GM18520 (cell line): Measurements from ENCODE around the gene TRIM24.
"Not testable (repeated sequence)": the region's sequence is repeated elsewhere in the genome, so short reads cannot be mapped to it uniquely, and the experiment has no call there.

Experiments
- ATAC-seq: cut with Tn5 transposase; IDR thresholded peaks from one replicate; pipeline ENCODE4 v1.9.1; 2021; ENCODE audit not compliant: unreplicated experiment

TRIM24 gene

GRCh38 chr7:138460176-138460648 lies at the start of gene TRIM24:
TSS of gene TRIM24 (plus strand) at chr7:138460259. CDS start at chr7:138460549, 290 bp downstream.
- ATAC-seq: peak; percentile 60

- ATAC-seq: not testable (repeated sequence)
Measured at GRCh38 chr7:138412077-138412476, 48.0 kb upstream of the TRIM24 start.

GRCh38 chr7:138412921-138413320 lies 47.1 kb upstream of the TRIM24 start:
- ATAC-seq: not testable (repeated sequence)

DNA sequence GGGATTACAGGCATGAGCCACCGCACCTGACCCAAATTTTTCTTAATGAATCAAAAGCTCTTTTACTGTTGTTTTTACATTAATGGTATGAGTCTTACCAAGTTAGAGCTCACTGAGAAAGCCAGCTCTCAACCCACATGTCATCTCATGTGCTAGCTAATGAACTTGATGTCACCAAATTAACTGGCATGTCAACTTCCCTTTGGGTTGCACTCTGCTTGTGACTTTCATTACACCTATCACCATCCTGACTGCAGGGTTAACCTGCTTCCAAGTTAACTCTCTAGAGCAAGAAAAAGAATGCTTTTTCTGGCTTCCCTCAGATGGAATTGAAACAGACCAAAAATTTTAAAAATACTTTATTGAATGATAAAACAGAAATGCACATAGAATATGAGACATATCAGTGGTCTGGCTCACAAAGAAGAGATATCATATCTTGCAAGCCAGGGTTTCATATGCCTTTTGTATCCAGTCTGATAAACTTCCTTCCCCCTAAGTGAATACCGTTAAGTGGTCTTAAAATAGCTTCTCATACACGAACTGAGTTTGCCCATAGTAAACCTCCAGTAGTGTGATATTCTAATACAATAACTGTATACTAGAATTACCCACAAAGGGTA lies 42.9 kb upstream of the TRIM24 start:
- no peak for ATAC-seq

GRCh38 chr7:138417764-138418163 lies 42.3 kb upstream of the TRIM24 start:
- no peak for ATAC-seq

GRCh38 chr7:138418403-138418802 lies 41.7 kb upstream of the TRIM24 start:
- not testable (repeated sequence) for ATAC-seq

DNA sequence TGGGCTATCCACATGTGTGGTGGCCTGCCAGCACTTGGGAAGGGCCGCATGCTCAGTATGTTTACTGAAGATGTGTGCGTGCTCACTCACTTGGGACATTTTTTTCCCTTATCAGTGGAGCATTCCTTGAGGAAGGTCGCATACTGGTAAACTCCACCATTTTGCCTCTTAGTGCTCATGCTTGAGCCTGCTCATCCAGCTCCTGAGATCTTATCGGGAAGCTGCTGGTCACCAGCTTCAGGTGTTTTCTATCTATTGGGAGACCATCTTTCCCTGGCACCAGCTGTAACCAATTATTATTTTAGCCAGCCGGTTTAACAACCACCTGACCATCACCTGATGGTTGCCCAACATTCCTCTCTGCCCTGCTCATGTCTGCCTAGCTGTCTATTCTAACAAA lies 35.0 kb upstream of the TRIM24 start:
- ATAC-seq: no peak

DNA sequence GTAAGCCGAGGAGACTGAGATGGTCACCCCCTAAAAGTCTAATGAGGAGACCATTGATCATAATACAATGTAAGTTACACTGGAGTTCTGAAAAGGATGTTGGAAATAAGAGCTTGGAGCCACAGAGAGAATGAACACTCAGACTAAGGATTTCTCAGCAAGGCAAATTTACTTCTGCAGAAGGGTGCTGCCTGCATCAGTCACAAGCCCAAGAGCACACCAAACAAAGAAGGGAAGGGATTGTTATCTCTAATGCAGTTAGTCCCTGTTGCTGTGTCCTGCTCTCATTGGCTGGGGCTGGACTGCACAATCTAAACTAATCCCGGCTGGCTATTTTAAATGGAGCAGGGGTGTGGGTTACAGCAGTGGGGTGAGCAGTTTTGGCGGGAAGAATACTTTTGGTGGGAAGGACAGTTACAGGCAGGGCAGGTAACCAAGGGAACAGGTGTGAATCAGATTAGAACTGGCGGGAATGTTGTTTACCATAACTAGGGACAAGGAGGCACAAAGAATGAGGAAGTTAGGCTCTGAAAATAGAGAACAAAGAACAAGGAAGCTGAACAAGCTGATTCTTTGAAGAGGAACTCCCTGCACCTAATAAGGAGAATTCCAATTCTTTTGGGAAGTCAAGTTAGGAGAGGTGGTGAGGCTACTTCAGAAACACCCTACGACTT lies 30.3 kb upstream of the TRIM24 start:
- no peak for ATAC-seq

- no peak for ATAC-seq
Measured at GRCh38 chr7:138431517-138431916, 28.5 kb upstream of the TRIM24 start.

GRCh38 chr7:138433583-138434443 lies 26.2 kb upstream of the TRIM24 start:
- no peak for ATAC-seq

GRCh38 chr7:138434597-138435019 lies 25.5 kb upstream of the TRIM24 start:
- ATAC-seq: no peak

- ATAC-seq: no peak
Measured at GRCh38 chr7:138435231-138435919, 24.7 kb upstream of the TRIM24 start.

DNA sequence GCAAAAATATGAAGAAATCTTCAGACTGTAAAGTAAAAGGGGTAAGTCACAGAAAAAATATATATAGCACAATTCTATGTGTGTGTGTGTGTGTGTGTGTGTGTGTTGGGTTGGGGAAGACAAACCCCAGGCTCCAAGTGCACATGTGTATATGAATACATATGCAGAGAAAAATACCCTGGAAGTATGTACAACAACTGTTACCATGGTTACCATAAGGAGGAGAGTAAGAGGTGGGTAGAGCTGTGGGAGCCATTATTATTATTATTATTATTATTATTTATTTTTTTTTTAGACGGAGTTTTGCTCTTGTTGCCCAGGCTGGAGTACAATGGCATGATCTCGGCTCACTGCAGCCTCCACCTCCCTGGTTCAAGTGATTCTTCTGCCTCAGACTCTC lies 23.7 kb upstream of the TRIM24 start:
- ATAC-seq: no peak

- no peak for ATAC-seq
Measured at GRCh38 chr7:138440460-138440859, 19.6 kb upstream of the TRIM24 start.

GRCh38 chr7:138442822-138443221 lies 17.2 kb upstream of the TRIM24 start:
- no peak for ATAC-seq

DNA sequence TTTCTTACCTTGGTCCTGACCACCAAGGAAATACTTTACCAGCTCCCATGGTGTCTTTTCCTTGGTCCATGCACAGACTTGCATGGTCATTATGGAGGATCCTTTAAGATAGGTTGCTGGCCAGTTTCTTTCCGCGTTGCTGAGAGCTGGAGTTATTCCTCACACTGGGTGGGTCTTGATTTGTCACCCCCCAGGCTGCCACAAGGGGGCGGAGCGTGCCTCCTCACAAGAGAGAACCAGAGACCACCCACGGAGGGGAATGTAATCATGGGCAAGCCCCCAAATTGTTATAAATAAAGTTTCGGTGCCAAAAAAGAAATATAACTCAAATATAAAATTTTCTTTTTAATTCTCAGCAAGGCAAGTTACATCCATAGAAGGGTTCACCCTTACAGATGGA lies 10.5 kb upstream of the TRIM24 start:
- ATAC-seq: no peak

- no peak for ATAC-seq
Measured at GRCh38 chr7:138455609-138456008, 4.5 kb upstream of the TRIM24 start.

GRCh38 chr7:138456220-138456619 lies 3.8 kb upstream of the TRIM24 start:
- ATAC-seq: no peak

- no peak for ATAC-seq
Measured at GRCh38 chr7:138458576-138459412, 1.3 kb upstream of the TRIM24 start.
